GM12892 (cell line): Measurements from ENCODE around the gene EXOSC5. TPM values are rescaled to one million over a fixed set of nuclear protein-coding genes. Genes with fewer than 3 reads are reported as not detected.
A peak's percentile ranks its signal among the peaks of the same experiment; 100 is the strongest.
"Not testable (repeated sequence)": the region's sequence is repeated elsewhere in the genome, so short reads cannot be mapped to it uniquely, and the experiment has no call there.

Experiments
- DNase-seq: peaks from one replicate; pipeline ENCODE4 v3.0.0; 2011; ENCODE audit not compliant: insufficient read length
- FAIRE-seq: peaks from 2 replicates; lab custom pipeline; 2011; peaks lifted over from hg19 to GRCh38; lab: Jason Lieb, UNC
- POLR2A ChIP-seq: IDR thresholded peaks from 2 replicates; pipeline ENCODE4 v1.6.1; 2011; ENCODE audit warnings: low read depth, low read length, control low read depth
- POLR2AphosphoS5 ChIP-seq: IDR thresholded peaks from 2 replicates; pipeline ENCODE4 v1.6.1; 2011; ENCODE audit warnings: low read depth, low read length, control low read depth
- TAF1 ChIP-seq: IDR thresholded peaks from 2 replicates; pipeline ENCODE4 v1.6.1; 2011; ENCODE audit warnings: low read depth, mild to moderate bottlenecking, control low read depth, low read length, borderline replicate concordance
- polyA plus RNA-seq: library from polyadenylated mRNA; unstranded; fragments of >200 nt; gene quantifications from one replicate; pipeline ENCODE4 v1.2.1, GENCODE V29; 2012; ENCODE audit warnings: missing spikeins, inconsistent platforms; ENCODE audit not compliant: missing spikeins

The EXOSC5 gene
- polyA plus RNA-seq: 59.4 TPM

- DNase-seq (peak; percentile 92), FAIRE-seq (peak; percentile 100)
- TF ChIP-seq POLR2A (peak; percentile 64; the same call in 1 of the 2 replicates), POLR2AphosphoS5 (peak; percentile 67), TAF1 (peak; percentile 66)
Measured at GRCh38 chr19:41397086-41398049, at the start of gene EXOSC5, which contains the start of gene BCKDHA. TSS of gene EXOSC5 (minus strand) at chr19:41397359. CDS start at chr19:41397328, 31 bp downstream. TSS of gene BCKDHA (plus strand) at chr19:41397818. CDS start at chr19:41397828, 10 bp downstream.

- TF ChIP-seq TAF1 (no peak), POLR2AphosphoS5 (no peak), POLR2A (no peak)
- DNase-seq (no peak), FAIRE-seq (no peak)
Measured at GRCh38 chr19:41445575-41445974, 48.4 kb upstream of the EXOSC5 start.

- FAIRE-seq: no peak
- no peak for TF ChIP-seq POLR2AphosphoS5
- no peak for TF ChIP-seq POLR2A
- TF ChIP-seq TAF1: no peak
- no peak for DNase-seq
Measured at GRCh38 chr19:41443813-41444455, 46.8 kb upstream of the EXOSC5 start.

GRCh38 chr19:41442473-41443355, 45.6 kb upstream of the EXOSC5 start, which contains the start of gene ERICH4:
TSS of gene ERICH4 (plus strand) at chr19:41443156. CDS start at chr19:41443170, 14 bp downstream.
- DNase-seq: no peak
- FAIRE-seq: no peak
- TF ChIP-seq TAF1 (no peak), POLR2AphosphoS5 (no peak), POLR2A (no peak)

- FAIRE-seq (no peak), DNase-seq (no peak)
- TF ChIP-seq POLR2AphosphoS5 (no peak), TAF1 (no peak), POLR2A (no peak)
Measured at GRCh38 chr19:41441321-41441945, 44.3 kb upstream of the EXOSC5 start.

GRCh38 chr19:41439441-41440222, 42.5 kb upstream of the EXOSC5 start, which contains the start of gene DMAC2:
TSS of gene DMAC2 (minus strand) at chr19:41439912. CDS start at chr19:41439899, 13 bp downstream.
- FAIRE-seq (peak; percentile 99), DNase-seq (peak; percentile 88)
- TF ChIP-seq POLR2AphosphoS5 (peak; percentile 89), POLR2A (peak; percentile 88), TAF1 (peak; percentile 85)

- FAIRE-seq (no peak), DNase-seq (no peak)
- TF ChIP-seq POLR2AphosphoS5: no peak
- no peak for TF ChIP-seq POLR2A
- TF ChIP-seq TAF1: no peak
Measured at GRCh38 chr19:41437944-41438574, 40.9 kb upstream of the EXOSC5 start.

- no peak for DNase-seq
- FAIRE-seq: no peak
- TF ChIP-seq POLR2A: no peak
- TF ChIP-seq TAF1: no peak
- TF ChIP-seq POLR2AphosphoS5: no peak
Measured at GRCh38 chr19:41436674-41436951, 39.5 kb upstream of the EXOSC5 start.

GRCh38 chr19:41435936-41436673, 38.9 kb upstream of the EXOSC5 start:
- no peak for FAIRE-seq
- TF ChIP-seq POLR2A (no peak), POLR2AphosphoS5 (no peak)
- DNase-seq: no peak

GRCh38 chr19:41435376-41435775, 38.2 kb upstream of the EXOSC5 start:
- FAIRE-seq, DNase-seq: not testable (repeated sequence)
